H1 (cell line): ENCODE measurements around the gene SGMS1. TPM values are rescaled to one million over a fixed set of nuclear protein-coding genes. Genes with fewer than 3 reads are reported as not detected.

ENCODE experiments used
- BACH1 ChIP-seq: IDR thresholded peaks from 2 replicates; pipeline ENCODE4 v1.6.1; 2012; ENCODE audit warnings: low read length, improper control_type of control experiment
- HDAC2 ChIP-seq, 2 experiments: fragments of 300-600 bp in 1 of 2; sonication (generic) in 1 of 2; IDR thresholded peaks; 2 replicates each; pipeline ENCODE4 v1.6.1; 2011 to 2012; ENCODE audit warnings: low read depth in 2 of 2, low read length in 2 of 2, mild to moderate bottlenecking in 2 of 2, moderate library complexity in 2 of 2, borderline replicate concordance in 1 of 2, inconsistent platforms in 1 of 2
- USF2 ChIP-seq: IDR thresholded peaks from 2 replicates; pipeline ENCODE4 v1.6.1; 2011; ENCODE audit warnings: low read length, improper control_type of control experiment
- YY1 ChIP-seq: IDR thresholded peaks from 2 replicates; pipeline ENCODE4 v1.6.1; 2011; ENCODE audit warnings: low read depth, mild to moderate bottlenecking, low read length
- polyA plus RNA-seq, 7 experiments: library from polyadenylated mRNA; depleted of rRNA in 3 of 7; stranded (reverse) in 5 of 7; unstranded in 2 of 7; fragments of >200 nt in 5 of 7; fragments of 200-250 nt in 2 of 7; gene quantifications; 1 replicate in 5 of 7; 2 replicates in 1 of 7; 4 replicates in 1 of 7; pipeline versions ENCODE4 v1.2.1 to v1.2.3, GENCODE V29; 2011 to 2013; ENCODE audit warnings: missing spikeins in 2 of 7, mixed read lengths in 2 of 7
- total RNA-seq: library from RNA; stranded (reverse); fragmentation: NEBNext Ultra II Directional; extraction: Animal tissue kit (Norgen Biotek cat#: 25700); gene quantifications from 2 replicates; pipeline ENCODE4 v1.2.1, GENCODE V29; 2021

The SGMS1 gene
- total and polyA plus RNA-seq, 2 of the 8 experiments (the other 6 are each of a cell fraction or from before 2014, with no cell fraction given) = 6.0 to 15.6 TPM

- TF ChIP-seq USF2 (no peak), HDAC2 (IDR thresholded peaks at IDR 0.05; ENCODE audit: borderline replicate concordance in 1 of 2, low read depth in 2 of 2, low read length in 2 of 2) (no peak), BACH1 (no peak), YY1 (no peak)
- TF ChIP-seq, all 59 proteins: peak for 0
These were observed 90.5 kb downstream of the SGMS1 start (continued) for GRCh38 chr10:50533296-50533695.
